ENCODE data around the gene LCN2. TPM values are rescaled to one million over a fixed set of nuclear protein-coding genes. Genes with fewer than 3 reads are reported as not detected.

LCN2 gene
- total and polyA plus RNA-seq, 12 donors, result 0.34 to 2.7 (median 0.62) TPM; not detected in 5

DNA sequence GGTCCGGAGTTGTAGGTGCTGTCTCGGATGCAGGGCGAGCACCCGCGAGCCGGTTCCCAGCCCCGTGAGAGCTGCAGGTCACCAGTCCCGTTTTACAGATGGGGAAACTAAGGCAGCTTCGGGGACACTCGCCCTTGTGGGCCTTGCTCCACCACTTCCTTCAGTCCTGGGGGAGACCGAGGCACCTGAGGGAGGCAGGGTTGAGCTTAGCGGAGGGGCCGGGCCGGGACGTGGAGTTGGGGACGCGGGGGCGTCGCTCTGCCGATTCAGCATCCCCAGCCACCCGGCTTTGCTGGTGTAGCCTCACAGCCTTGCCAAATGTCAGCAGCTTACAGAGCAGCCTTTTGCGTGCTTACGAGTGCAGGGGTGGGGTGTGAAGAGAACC lies 11.3 kb downstream of the LCN2 start:
- intact Hi-C loops (cut with DNase I), result no loop called here
- WGBS, 2 donors, result 1 to 2% methylated on average over 23 of the region's 23 CpGs
- ATAC-seq, result peak in 6 of 8 donors; percentile 1 to 14 (median 4)

DNA sequence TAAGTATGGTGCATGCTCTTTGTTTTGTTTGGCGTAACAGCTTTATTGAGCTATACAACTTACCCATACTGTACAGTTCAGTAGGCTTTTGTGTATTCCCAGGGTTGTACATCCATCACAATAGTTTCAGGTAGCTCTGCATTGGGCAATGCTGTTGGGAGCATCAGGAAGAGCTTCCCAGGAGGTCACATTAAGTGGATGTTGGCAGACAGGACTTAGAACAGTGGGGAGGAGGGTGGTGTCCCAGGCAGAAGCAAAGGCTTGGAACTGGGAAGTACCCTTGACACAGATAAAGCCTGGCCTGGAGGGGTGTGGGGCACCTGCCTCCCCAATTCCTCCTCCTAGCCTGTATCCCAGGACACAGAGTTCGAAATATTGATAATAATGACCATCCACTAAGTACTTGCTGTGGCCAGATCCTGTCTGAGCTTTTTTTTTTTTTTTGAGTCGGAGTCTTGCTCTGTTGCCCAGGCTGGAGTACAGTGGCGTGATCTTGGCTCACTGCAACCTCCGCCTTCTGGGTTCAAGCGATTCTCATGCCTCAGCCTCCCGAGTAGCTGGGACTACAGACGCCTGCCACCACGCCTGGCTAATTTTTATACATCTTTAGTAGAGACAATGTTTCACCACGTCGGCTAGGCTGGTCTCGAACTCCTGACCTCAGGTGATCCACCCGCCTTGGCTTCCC lies 12.1 kb downstream of the LCN2 start:
- DNase-seq (no peak), ATAC-seq (no peak)
- peaks cover 0 to 27% (median 13%) of the 10 kb centered on the region in 9 donors for H3K4me1 ChIP-seq
- intact Hi-C loops (cut with DNase I), result no loop called here
- H3K36me3 ChIP-seq, result peaks cover 0 to 42% (median 10%) of the 10 kb centered on the region in 9 donors
- no peak for TF ChIP-seq CTCF (IDR thresholded peaks at IDR 0.05)
- H3K4me3 ChIP-seq, result peak overlapping the region in 4 of 10 donors; percentile 68 to 92 (median 78)
- H3K9me3 ChIP-seq, result no peaks in the 10 kb centered on the region
- WGBS, 2 donors, result 89 to 95% methylated on average over 13 of the region's 13 CpGs
- no peak overlapping the region for H3K27ac ChIP-seq
- H3K27me3 ChIP-seq, result no peaks in the 10 kb centered on the region

More for the DNA sequence above, 11.3 kb downstream of the LCN2 start:
- no peak for TF ChIP-seq CTCF (IDR thresholded peaks at IDR 0.05)
- H3K9me3 ChIP-seq, result no peaks in the 10 kb centered on the region
- peak overlapping the region in 9 of 10 donors; percentile 59 to 89 (median 78) for H3K27ac ChIP-seq
- H3K36me3 ChIP-seq, result peaks cover 0 to 35% (median 9%) of the 10 kb centered on the region in 9 donors
- no peak for DNase-seq
- peak overlapping the region; percentile 66 to 97 (median 82) for H3K4me3 ChIP-seq
- no peaks in the 10 kb centered on the region for H3K27me3 ChIP-seq
- peaks cover 0 to 27% (median 13%) of the 10 kb centered on the region in 9 donors for H3K4me1 ChIP-seq

- DNase-seq, result peak; percentile 34 to 70
- H3K4me3 ChIP-seq, result no peak overlapping the region
- peaks cover 0 to 27% (median 13%) of the 10 kb centered on the region in 9 donors for H3K4me1 ChIP-seq
- intact Hi-C loops (cut with DNase I), result no loop called here
- TF ChIP-seq CTCF (IDR thresholded peaks at IDR 0.05), result no peak
- H3K36me3 ChIP-seq, result peaks cover 0 to 53% (median 20%) of the 10 kb centered on the region in 9 donors
- H3K9me3 ChIP-seq, result no peaks in the 10 kb centered on the region
- no peak overlapping the region for H3K27ac ChIP-seq
- ATAC-seq, result peak in 5 of 8 donors; percentile 10 to 70 (median 33)
- 74 to 75% methylated on average over 10 of the region's 10 CpGs for WGBS, 2 donors
- no peaks in the 10 kb centered on the region for H3K27me3 ChIP-seq
Measured at GRCh38 chr9:128162215-128163026, 13.2 kb downstream of the LCN2 start.

- WGBS, 2 donors, result 94 to 96% methylated on average over 6 of the region's 6 CpGs
- Histone ChIP-seq H3K27ac (no peak overlapping the region), H3K4me1 (peaks cover 0 to 27% (median 13%) of the 10 kb centered on the region in 9 donors), H3K36me3 (peaks cover 0 to 59% (median 23%) of the 10 kb centered on the region in 9 donors), H3K27me3 (no peaks in the 10 kb centered on the region), H3K9me3 (no peaks in the 10 kb centered on the region), H3K4me3 (no peak overlapping the region)
- intact Hi-C loops (cut with DNase I), result no loop called here
- no peak for DNase-seq
- no peak for TF ChIP-seq CTCF (IDR thresholded peaks at IDR 0.05)
- no peak for ATAC-seq
Measured at GRCh38 chr9:128163027-128163515, 13.8 kb downstream of the LCN2 start.

Data from heart right ventricle (tissue), 16 donors.